NB4 (cell line): ENCODE data around the gene MRPL10.

Experiments
- POLR2A ChIP-seq: IDR thresholded peaks from 2 replicates; pipeline ENCODE4 v1.6.1; 2011; ENCODE audit warnings: mild to moderate bottlenecking; ENCODE audit not compliant: insufficient read length; ENCODE audit errors: extremely low read depth
- TF ChIP-seq, protein P1 (sequence below): IDR thresholded peaks from one replicate; pipeline ENCODE4 v1.5.1; 2012; ENCODE audit warnings: low read depth, low read length

- TF ChIP-seq, protein P1, sequence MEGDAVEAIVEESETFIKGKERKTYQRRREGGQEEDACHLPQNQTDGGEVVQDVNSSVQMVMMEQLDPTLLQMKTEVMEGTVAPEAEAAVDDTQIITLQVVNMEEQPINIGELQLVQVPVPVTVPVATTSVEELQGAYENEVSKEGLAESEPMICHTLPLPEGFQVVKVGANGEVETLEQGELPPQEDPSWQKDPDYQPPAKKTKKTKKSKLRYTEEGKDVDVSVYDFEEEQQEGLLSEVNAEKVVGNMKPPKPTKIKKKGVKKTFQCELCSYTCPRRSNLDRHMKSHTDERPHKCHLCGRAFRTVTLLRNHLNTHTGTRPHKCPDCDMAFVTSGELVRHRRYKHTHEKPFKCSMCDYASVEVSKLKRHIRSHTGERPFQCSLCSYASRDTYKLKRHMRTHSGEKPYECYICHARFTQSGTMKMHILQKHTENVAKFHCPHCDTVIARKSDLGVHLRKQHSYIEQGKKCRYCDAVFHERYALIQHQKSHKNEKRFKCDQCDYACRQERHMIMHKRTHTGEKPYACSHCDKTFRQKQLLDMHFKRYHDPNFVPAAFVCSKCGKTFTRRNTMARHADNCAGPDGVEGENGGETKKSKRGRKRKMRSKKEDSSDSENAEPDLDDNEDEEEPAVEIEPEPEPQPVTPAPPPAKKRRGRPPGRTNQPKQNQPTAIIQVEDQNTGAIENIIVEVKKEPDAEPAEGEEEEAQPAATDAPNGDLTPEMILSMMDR: no peak
- TF ChIP-seq POLR2A: no peak
Observed at GRCh38 chr17:47870056-47870455, 38.7 kb upstream of the MRPL10 start.
